Measurements from ENCODE around the gene CSTF2.
"Not testable (repeated sequence)": the region's sequence is repeated elsewhere in the genome, so short reads cannot be mapped to it uniquely, and the experiment has no call there.

The CSTF2 gene

DNA sequence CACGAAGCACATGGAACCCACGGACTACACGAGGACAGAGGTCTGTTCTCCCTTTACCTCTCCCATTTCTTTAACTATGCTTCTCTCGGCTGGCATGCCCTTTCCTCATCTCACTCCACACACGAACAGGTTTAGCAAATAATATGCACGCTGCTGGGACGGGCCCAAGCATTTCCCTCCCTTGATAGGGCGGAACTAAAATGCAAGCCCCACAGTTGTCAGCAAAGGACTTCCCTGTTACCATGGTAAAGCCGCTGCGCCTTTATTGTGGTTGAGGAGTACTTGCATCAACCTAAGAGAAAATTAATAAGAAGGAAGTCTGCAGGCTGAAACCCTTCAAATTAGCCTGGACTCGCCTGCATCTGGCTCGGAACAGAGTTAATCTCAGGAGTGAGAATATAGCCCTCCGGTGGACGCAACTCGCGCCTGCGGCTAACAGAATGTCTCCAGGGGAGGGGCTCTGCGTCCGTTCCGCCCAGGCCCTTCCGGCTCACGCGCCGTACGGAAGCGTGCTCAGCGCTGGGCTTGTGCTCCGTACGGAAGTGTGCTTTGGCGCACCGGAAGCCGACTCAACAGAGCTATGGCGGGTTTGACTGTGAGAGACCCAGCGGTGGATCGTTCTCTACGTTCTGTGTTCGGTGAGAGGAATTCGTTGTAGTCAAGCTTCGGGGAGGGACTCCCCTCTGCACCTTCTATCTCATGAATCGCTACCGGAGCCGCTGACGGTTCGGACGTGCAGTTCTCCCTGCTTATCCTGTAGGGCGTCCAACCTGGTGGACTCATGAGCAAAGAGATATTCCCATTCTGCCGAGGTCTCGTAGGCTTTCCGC is at the start of gene CSTF2:
Gene CSTF2, plus strand, starts transcription at position 555 of the 830 bp plus-strand sequence. Its CDS starts 26 bp downstream, at position 581.
- DNase-seq: peak; percentile 65 to 69

DNA sequence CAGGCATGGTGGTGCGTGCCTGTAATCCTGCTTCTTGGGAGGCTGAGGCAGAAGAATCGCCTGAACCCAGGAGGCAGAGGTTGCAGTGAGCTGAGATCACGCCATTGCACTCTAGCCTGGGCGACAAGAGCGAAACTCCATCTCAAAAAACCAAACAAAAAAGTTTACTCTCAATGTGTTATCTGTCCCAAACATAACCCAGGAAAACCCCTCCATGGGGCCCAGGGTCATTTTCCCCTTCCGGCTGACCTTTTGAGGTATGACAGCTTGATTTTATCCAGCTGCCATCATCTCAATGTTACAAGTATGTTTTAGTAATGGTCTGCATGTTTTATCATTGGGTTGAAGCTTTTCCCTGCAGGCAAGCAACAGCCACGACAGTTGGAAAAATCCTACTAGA is 23.8 kb upstream of the CSTF2 start:
- DNase-seq: not testable (repeated sequence)

DNA sequence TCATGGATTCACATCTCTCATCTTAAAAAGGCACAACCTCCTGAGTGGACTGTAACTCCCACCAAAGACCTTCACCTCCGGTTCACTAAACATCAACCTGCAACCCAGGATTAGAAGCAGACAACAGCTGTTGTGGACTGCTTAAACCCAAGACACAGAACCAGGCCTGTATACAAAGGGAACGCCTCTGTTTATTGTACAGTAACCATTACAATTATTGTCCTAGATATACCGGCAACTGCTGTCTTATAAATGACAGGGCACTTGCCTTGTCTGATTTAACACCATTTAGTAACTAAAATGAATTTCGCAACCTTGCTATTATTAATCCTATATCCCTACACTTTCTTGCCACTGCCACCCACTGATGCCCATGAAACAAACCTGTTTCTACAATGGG is 22.8 kb upstream of the CSTF2 start:
- no peak for DNase-seq

DNA sequence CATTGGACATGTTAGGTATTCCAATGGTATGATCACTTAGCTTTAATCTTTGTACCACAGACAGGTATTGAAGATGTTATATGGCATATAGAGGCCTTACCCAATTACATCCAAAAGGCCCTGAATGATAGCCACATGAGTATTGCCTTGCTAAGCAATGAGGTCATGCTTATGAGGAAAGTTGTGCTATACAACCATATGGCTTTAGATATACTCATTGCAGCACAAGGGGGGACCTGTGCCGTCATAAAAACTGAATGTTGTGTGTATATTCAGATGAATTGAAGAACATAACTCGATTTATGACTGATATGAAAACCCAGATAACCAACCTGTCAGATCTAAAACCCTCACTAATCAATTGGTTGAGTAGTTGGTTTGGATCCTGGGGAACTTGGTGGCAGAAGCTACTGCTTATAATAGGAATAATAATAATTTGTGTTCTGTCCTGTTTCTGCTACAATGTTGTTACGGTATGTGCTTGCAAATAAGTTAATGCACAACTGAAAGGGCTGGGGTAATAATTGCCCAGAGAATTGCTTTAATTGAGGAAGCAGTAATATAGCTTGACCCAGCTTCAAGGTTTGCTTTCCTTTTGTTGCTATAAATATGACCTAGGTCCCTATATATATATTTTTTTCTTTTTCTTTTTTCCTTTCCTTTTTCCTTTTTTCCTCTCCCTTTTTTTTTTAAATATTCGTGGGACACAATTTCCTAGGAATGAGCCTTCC is 21.5 kb upstream of the CSTF2 start:
- DNase-seq: no peak

GRCh38 chrX:100802843-100803242 is 17.3 kb upstream of the CSTF2 start:
- DNase-seq: no peak

DNA sequence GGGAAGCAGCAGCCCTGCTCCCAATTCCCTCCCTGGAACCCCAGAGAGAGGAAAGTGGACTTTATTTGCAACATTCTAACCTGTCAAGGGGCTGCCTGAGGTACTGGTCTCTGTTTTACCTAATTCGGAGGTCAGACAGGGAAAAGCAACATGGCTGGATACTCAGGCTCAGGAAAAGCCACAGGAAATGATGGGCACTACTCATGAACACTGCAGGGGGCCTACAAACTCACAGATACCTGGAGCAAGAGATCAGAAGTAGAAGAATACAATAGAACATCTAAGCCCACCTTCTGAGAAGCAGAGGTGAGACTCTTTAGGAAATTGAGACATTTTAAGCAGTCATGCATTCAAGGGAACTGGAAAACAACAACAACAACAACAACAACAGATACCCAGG is 15.4 kb upstream of the CSTF2 start:
- DNase-seq: no peak

GRCh38 chrX:100808265-100808664 is 11.9 kb upstream of the CSTF2 start:
- not testable (repeated sequence) for DNase-seq

DNA sequence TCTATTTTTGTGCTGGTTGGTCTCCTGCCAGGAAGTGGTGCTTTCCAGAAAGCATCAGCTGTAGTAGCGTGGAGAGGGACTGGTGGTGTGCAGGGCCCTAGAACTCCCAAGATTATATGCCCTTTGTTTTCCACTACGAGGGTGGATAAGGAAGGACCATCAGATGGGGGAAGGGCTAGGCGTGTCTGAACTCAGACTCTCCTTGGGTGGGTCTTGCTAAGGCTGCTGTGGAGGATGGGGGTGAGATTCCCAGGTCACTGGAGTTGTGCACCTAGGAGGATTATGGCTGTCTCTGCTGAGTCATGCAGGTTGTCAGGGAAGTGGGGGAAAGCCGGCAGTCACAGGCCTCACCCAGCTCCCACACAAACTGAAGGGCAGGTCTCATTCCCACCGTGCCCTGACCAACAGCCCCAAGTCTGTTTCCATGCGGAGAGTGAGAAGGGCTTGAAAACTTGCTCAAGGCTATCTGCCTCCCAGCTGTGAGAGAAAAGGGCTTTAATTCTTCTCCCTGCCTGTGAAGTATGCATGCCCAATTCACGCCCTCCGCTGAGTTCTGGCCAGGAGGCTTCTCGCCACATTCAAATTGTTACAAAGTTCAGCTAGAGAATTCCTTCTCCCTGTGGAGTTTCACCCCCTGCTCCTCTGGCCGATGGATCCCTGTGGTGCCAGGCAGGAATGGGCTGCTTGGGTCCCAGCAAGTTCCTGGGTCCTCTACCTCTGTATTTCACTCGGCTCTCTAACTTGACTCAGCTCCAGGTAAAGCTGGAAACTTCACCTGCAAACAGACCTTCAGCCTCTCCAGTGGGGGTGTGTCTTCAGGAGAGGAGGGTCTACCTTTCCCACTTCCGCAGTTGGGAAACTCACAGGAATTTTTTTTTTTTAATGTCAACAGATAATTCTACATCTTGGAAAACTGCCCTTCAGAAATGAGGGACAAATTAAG is 7.7 kb upstream of the CSTF2 start:
- DNase-seq: no peak

DNA sequence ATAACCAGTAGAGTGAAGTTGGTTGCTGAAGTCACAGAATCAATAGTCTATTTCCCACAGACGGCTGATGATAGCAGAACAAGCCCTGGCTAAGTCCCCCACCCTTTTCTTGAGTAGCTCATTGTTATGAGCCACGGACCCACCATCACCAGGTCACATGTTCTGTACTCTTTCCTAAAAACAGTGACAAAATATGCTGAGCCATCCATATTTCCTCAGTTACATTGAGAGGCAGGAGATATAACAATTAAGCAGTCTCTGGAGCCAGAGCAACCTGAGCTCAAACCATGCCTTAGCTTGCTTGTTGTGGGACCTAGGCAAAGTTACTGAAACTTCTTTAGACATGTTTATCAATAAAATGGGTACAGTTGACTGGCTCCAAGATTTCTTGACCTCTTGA is 2.9 kb upstream of the CSTF2 start:
- no peak for DNase-seq

- DNase-seq: peak in 1 of 2 experiments; percentile 55
Observed at GRCh38 chrX:100819534-100819836, 706 bp upstream of the CSTF2 start.

GRCh38 chrX:100829730-100830129 is 9.5 kb downstream of the CSTF2 start:
- DNase-seq: peak in 1 of 2 experiments; percentile 3

DNA sequence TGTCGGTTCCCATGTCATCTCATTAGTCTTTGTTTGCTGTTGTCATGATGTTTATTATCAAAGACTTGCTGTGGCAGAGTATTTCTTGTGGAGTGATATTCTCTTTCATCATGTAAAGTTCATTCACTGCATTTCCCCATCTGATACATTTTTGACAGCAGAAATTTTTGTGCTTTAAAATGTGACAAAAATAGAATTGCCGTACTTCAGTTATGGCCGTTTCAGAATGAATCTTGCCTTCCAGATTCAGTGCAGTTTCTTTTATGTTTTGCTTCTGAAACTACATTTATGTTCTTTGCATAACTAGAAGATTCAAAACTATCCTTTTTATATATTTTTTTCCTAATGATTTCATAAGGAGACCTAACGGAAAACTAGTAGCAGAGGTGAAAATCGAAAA is 10.0 kb downstream of the CSTF2 start:
- DNase-seq: no peak

DNA sequence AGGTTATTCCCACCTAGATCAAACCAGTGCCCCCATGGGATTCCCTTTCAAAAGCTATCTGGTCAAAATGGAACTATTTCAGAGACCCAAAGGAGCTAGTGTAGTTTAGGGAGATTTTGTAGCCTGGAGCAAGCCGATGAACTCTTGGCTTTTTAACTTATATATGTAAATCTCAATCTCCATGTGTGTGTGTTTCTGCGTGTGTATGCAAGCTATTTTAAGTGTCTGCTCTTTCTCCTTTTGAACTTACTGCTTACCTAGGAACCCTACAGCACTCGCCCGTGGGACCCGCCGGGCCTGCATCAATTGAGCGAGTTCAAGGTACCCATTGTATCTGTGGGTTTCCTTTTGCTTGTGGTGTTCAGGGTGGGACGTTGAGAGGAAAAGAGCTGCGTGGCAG is 10.4 kb downstream of the CSTF2 start:
- no peak for DNase-seq

DNA sequence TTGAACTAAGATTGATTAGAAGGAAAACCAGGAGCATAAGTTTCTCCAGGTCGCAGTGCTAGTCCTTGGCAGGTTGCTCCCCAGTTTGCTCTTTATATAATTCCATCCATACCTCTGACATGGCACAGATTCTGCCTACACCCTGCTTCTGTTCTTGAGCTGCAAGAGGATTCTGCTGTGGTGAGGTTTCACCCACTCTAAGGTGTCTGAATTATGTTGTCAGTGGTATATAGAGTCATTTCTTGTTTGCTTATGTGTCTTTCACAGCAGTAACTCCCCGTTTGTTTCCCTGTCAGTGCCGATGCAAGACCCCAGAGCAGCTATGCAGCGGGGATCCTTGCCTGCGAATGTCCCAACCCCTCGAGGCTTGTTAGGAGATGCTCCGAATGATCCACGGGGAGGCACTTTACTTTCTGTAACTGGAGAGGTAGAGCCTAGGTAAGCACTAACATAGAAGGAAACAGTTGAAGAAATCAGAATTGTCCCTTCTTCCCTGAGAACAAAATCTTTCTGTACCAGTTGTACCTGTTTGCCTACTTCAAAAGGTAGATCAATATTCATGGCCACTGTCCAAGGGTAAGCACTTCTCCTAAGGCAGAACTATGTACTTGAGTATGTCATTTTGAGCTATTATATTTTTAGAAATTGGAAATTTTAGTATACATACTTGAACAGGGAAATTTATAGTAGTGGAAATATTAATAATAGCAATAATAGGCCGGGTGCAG is 11.2 kb downstream of the CSTF2 start:
- DNase-seq: no peak

- no peak for DNase-seq
Observed at GRCh38 chrX:100850317-100850716, 30.1 kb downstream of the CSTF2 start.

- no peak for DNase-seq
Observed at GRCh38 chrX:100852810-100853209, 32.6 kb downstream of the CSTF2 start.

GRCh38 chrX:100863326-100863864 is 43.2 kb downstream of the CSTF2 start:
- no peak for DNase-seq

DNA sequence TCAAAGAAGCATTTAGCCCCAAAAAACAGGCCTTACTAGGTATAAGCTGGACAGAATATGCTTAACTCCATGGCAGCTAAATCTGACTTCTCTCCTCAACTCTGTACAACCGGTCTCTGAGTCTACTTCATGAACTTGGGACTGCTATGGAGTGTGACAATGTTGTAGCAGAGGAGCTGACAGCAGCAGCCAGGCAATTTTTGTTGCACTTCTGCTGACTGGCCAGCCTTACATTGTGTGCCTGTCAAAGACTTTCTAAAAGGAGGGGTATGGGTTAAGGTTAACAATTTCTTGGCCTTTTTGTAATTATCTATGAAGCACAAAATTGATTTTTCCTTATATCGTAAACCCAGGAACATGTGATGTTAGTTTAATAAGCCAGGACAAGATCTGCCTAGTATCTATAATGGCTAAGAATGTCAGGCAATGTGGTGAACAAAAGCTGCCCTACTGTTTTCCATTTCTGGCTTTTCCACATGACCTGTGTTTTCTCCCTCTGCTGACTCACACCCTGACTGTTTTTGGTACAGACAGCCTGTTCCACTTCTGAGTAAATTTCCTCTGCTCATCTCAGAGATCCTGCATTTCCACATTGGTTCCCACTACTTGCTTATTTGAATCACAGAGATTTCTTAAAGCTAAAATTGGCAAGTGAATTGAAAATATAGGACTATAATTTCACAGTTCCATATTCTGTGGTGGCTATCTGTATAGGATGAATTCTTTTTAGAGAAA is 44.6 kb downstream of the CSTF2 start:
- DNase-seq: no peak

DNA sequence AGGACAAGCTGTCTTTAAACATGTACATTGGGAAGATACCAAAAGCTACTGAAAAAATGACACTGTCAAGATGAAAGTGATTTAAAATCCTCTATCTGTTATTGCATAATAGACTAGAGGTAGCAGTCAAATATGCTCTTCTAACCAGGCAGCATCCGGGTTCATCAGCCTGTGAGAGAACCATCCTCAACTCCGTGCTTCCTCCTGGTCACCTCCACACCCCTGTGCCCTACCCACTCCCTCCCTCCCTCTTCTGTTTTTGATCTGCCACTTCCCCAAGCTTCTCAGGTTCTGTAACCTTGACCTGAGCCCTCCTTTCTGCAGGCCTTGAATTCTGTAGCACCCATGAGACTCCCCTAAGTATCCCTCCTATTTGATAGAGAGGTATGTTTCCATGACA is 48.1 kb downstream of the CSTF2 start:
- DNase-seq: no peak

DNA sequence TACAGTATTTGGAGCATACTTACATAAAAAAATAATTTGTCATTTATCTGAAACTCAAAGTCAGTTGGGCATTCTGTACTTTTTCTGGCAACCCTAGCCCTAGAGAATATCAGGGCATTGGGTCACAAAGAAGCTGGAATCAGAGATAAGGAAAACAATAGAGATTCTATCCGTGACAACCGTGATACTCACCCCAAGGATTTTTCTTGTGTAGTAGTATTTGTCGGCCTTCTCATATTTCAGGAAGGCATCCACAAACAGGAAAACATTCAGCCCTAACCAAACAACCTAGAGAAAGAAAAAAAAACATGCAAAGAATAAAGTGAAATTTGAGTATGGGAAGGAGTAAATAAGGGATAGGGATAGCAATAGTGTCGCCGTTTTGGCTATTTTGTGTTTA is 50.3 kb downstream of the CSTF2 start:
- DNase-seq: no peak

All from activated CD4-positive, alpha-beta T cell treated with anti-CD3 and anti-CD28 coated beads, Interleukin-2, amount 50 U/mL, for 4 hours (primary cell).